Trophoblast cell (in vitro differentiated cells and primary cell): Measurements from ENCODE around the gene TNFSF11.

Experiments
- DNase-seq, 2 donors: peaks; one replicate each; pipeline ENCODE4 v3.0.0-alpha.2; 2016
- H2AFZ ChIP-seq: 2 replicates; pipeline ENCODE4 v1.6.1; 2013; ENCODE audit warnings: low read length, moderate library complexity, mild to moderate bottlenecking; ENCODE audit not compliant: insufficient read depth, poor library complexity
- H2AK5ac ChIP-seq: 2 replicates; pipeline ENCODE4 v1.6.1; 2013; ENCODE audit warnings: mild to moderate bottlenecking, low read length
- H2BK120ac ChIP-seq: 2 replicates; pipeline ENCODE4 v1.6.1; 2013; ENCODE audit warnings: low read length, mild to moderate bottlenecking, moderate library complexity; ENCODE audit not compliant: insufficient read depth, poor library complexity
- H2BK12ac ChIP-seq: 2 replicates; pipeline ENCODE4 v1.6.1; 2013; ENCODE audit warnings: mild to moderate bottlenecking, low read length, moderate library complexity
- H2BK5ac ChIP-seq: 2 replicates; pipeline ENCODE4 v1.6.1; 2013; ENCODE audit warnings: low read length, low read depth, moderate library complexity, mild to moderate bottlenecking; ENCODE audit not compliant: poor library complexity
- H3K14ac ChIP-seq: 2 replicates; pipeline ENCODE4 v1.6.1; 2013; ENCODE audit warnings: mild to moderate bottlenecking, low read length
- H3K18ac ChIP-seq: 2 replicates; pipeline ENCODE4 v1.6.1; 2013; ENCODE audit warnings: mild to moderate bottlenecking, low read length
- H3K23ac ChIP-seq: 2 replicates; pipeline ENCODE4 v1.6.1; 2013; ENCODE audit warnings: low read length
- H3K27ac ChIP-seq: 2 replicates; pipeline ENCODE4 v1.5.1; 2013; ENCODE audit warnings: low read depth, mild to moderate bottlenecking, inconsistent platforms, low read length, moderate library complexity
- H3K27me3 ChIP-seq: 2 replicates; pipeline ENCODE4 v1.6.1; 2013; ENCODE audit warnings: inconsistent platforms, mild to moderate bottlenecking, low read length, moderate library complexity; ENCODE audit not compliant: insufficient read depth
- H3K36me3 ChIP-seq, 2 experiments: 1 replicate in 1 of 2; 2 replicates in 1 of 2; pipeline ENCODE4 v1.6.1; 2013; ENCODE audit warnings: low read length in 2 of 2, mild to moderate bottlenecking in 2 of 2, moderate library complexity in 1 of 2; ENCODE audit not compliant: insufficient read depth in 2 of 2, control insufficient read depth in 1 of 2
- H3K4ac ChIP-seq: 2 replicates; pipeline ENCODE4 v1.6.1; 2013; ENCODE audit warnings: low read depth, mild to moderate bottlenecking, low read length, moderate library complexity
- H3K4me1 ChIP-seq, 2 experiments: 1 replicate in 1 of 2; 2 replicates in 1 of 2; pipeline ENCODE4 v1.6.1; 2013; ENCODE audit warnings: low read length in 2 of 2, mild to moderate bottlenecking in 2 of 2, moderate library complexity in 1 of 2; ENCODE audit not compliant: insufficient read depth in 2 of 2, control insufficient read depth in 1 of 2
- H3K4me2 ChIP-seq: 2 replicates; pipeline ENCODE4 v1.6.1; 2013; ENCODE audit warnings: inconsistent platforms, mild to moderate bottlenecking, low read length, moderate library complexity
- H3K4me3 ChIP-seq: 2 replicates; pipeline ENCODE4 v1.5.1; 2013; ENCODE audit warnings: mild to moderate bottlenecking, low read depth, low read length, inconsistent platforms
- H3K79me1 ChIP-seq: one replicate; pipeline ENCODE4 v1.6.1; 2013; ENCODE audit warnings: low read length
- H3K79me2 ChIP-seq: 2 replicates; pipeline ENCODE4 v1.6.1; 2013; ENCODE audit warnings: low read length, mild to moderate bottlenecking; ENCODE audit not compliant: control insufficient read depth, insufficient read depth, poor library complexity
- H3K9ac ChIP-seq: 2 replicates; pipeline ENCODE4 v1.6.1; 2013; ENCODE audit warnings: mild to moderate bottlenecking, low read length
- H3K9me3 ChIP-seq: 2 replicates; pipeline ENCODE4 v1.6.1; 2013; ENCODE audit warnings: low read depth, mild to moderate bottlenecking, control low read depth, inconsistent platforms, low read length; ENCODE audit not compliant: insufficient read depth
- H4K12ac ChIP-seq: 2 replicates; pipeline ENCODE4 v1.6.1; 2013; ENCODE audit warnings: low read depth, mild to moderate bottlenecking, low read length, moderate library complexity
- H4K8ac ChIP-seq: 2 replicates; pipeline ENCODE4 v1.6.1; 2013; ENCODE audit warnings: low read depth, mild to moderate bottlenecking, low read length, moderate library complexity
- H4K91ac ChIP-seq: one replicate; pipeline ENCODE4 v1.6.1; 2013; ENCODE audit warnings: low read depth, mild to moderate bottlenecking, low read length, moderate library complexity
- WGBS: extraction: QIAGEN DNeasy Blood & Tissue Kit; methylation state at CpG from one replicate; pipeline ENCODE4 v1.1.7; 2013; ENCODE audit warnings: missing lambda C conversion rate; ENCODE audit not compliant: insufficient read length, insufficient coverage; ENCODE audit errors: extremely low coverage; 5-methylcytosine and 5-hydroxymethylcytosine counted together

The TNFSF11 gene

DNA sequence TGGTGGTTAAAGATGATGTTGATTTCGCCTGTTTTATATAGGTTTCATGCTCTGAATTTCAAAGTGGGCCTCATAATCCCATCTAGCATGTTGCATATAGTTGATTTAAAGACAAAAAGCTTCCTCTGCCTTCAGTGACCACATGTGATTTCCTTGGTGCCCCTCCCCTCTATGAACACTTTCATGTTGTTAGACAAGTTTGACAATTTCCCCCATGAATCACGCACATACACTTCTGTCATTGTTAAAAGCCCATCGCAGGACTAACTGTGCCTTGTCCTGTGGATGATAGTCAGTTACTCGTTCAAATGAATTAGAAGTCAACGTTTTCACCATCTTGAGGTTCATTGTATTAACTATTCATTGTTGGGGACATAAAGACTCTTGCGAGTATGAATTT lies 6.7 kb downstream of the TNFSF11 start:
- no CpG with 5 or more reads among the region's 6 CpGs for WGBS
- no peak overlapping the region for H3K14ac ChIP-seq
- H3K4me1 ChIP-seq: no peaks in the 10 kb centered on the region
- DNase-seq: peak in 1 of 2 donors; percentile 10
- H2AK5ac ChIP-seq: no peak overlapping the region
- H4K12ac ChIP-seq: no peak overlapping the region
- H3K27me3 ChIP-seq: peaks cover 2% of the 10 kb centered on the region
- H2AFZ ChIP-seq: no peak overlapping the region
- no peak overlapping the region for H3K9ac ChIP-seq
- no peak overlapping the region for H4K91ac ChIP-seq
- H2BK12ac ChIP-seq: no peak overlapping the region
- H4K8ac ChIP-seq: no peak overlapping the region
- H3K4ac ChIP-seq: no peak overlapping the region
- H3K27ac ChIP-seq: no peak overlapping the region
- H3K9me3 ChIP-seq: no peaks in the 10 kb centered on the region
- H3K36me3 ChIP-seq: no peaks in the 10 kb centered on the region
- no peak overlapping the region for H2BK5ac ChIP-seq
- peaks cover 1% of the 10 kb centered on the region for H3K79me2 ChIP-seq
- H3K4me2 ChIP-seq: no peak overlapping the region
- no peaks in the 10 kb centered on the region for H3K79me1 ChIP-seq
- no peak overlapping the region for H3K18ac ChIP-seq
- H3K4me3 ChIP-seq: no peak overlapping the region
- H3K23ac ChIP-seq: no peak overlapping the region
- no peak overlapping the region for H2BK120ac ChIP-seq

DNA sequence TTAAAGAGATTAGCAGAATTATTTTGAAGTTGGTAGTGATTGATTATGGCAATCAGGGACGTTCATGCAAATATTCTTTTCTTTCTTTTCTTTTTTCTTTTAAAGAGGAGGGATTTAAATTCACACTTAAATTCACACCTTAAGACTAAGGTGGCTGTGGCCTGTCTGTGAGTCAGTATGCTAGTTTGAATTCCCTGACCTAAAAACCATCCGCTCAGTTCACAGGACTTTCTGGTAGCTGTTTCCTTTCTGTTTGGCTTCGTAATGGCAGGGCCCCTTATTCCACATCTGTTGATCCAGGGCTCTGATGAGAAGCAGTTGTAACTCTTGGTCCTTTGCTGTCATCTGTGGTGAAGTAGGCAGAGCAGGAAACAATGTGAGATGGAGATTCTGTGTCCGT lies 7.5 kb downstream of the TNFSF11 start:
- H4K91ac ChIP-seq: no peak overlapping the region
- no peak overlapping the region for H3K4me2 ChIP-seq
- H3K14ac ChIP-seq: no peak overlapping the region
- no peak overlapping the region for H2BK12ac ChIP-seq
- H3K23ac ChIP-seq: no peak overlapping the region
- H3K27ac ChIP-seq: no peak overlapping the region
- DNase-seq: no peak
- H2BK5ac ChIP-seq: no peak overlapping the region
- no peaks in the 10 kb centered on the region for H3K27me3 ChIP-seq
- no peak overlapping the region for H3K18ac ChIP-seq
- H3K4me3 ChIP-seq: no peak overlapping the region
- H3K4me1 ChIP-seq: no peaks in the 10 kb centered on the region
- no peak overlapping the region for H4K8ac ChIP-seq
- H3K79me1 ChIP-seq: no peaks in the 10 kb centered on the region
- no peaks in the 10 kb centered on the region for H3K36me3 ChIP-seq
- peaks cover 1% of the 10 kb centered on the region for H3K79me2 ChIP-seq
- no CpG with 5 or more reads among the region's 4 CpGs for WGBS
- no peak overlapping the region for H2AFZ ChIP-seq
- no peaks in the 10 kb centered on the region for H3K9me3 ChIP-seq
- no peak overlapping the region for H2AK5ac ChIP-seq
- no peak overlapping the region for H3K4ac ChIP-seq
- no peak overlapping the region for H3K9ac ChIP-seq
- no peak overlapping the region for H4K12ac ChIP-seq
- H2BK120ac ChIP-seq: no peak overlapping the region

DNA sequence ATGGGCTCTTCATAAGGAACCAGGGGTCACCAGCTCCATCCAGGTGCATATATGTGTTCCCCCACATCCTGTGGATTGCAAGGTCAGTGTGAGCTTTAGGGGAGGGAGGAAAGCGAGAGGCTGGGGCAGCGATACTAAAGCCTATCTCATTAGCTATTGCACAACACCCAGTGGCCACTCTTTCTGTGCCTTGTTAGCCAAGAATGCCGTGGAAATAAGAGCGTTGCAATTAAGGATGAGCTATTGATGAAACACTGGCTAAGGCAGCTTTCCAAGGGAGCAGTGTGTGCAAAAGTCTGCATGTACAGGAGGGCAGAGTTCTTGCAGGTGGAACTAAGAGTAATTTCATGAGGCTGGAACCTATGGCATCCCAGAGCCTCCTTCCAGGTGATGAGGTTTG lies 17.6 kb downstream of the TNFSF11 start:
- H4K8ac ChIP-seq: no peak overlapping the region
- H3K79me2 ChIP-seq: no peaks in the 10 kb centered on the region
- no peaks in the 10 kb centered on the region for H3K79me1 ChIP-seq
- no peaks in the 10 kb centered on the region for H3K9me3 ChIP-seq
- H3K27ac ChIP-seq: no peak overlapping the region
- no peak overlapping the region for H3K9ac ChIP-seq
- no peak overlapping the region for H2BK5ac ChIP-seq
- H3K4me2 ChIP-seq: no peak overlapping the region
- H3K27me3 ChIP-seq: no peaks in the 10 kb centered on the region
- no peaks in the 10 kb centered on the region for H3K4me1 ChIP-seq
- DNase-seq: no peak
- no peak overlapping the region for H2AK5ac ChIP-seq
- H3K14ac ChIP-seq: no peak overlapping the region
- H4K91ac ChIP-seq: no peak overlapping the region
- no peak overlapping the region for H2BK12ac ChIP-seq
- H3K4me3 ChIP-seq: no peak overlapping the region
- H3K23ac ChIP-seq: no peak overlapping the region
- WGBS: no CpG with 5 or more reads among the region's 4 CpGs
- H4K12ac ChIP-seq: no peak overlapping the region
- no peak overlapping the region for H3K4ac ChIP-seq
- H2AFZ ChIP-seq: no peak overlapping the region
- H3K36me3 ChIP-seq: no peaks in the 10 kb centered on the region
- no peak overlapping the region for H3K18ac ChIP-seq
- no peak overlapping the region for H2BK120ac ChIP-seq

DNA sequence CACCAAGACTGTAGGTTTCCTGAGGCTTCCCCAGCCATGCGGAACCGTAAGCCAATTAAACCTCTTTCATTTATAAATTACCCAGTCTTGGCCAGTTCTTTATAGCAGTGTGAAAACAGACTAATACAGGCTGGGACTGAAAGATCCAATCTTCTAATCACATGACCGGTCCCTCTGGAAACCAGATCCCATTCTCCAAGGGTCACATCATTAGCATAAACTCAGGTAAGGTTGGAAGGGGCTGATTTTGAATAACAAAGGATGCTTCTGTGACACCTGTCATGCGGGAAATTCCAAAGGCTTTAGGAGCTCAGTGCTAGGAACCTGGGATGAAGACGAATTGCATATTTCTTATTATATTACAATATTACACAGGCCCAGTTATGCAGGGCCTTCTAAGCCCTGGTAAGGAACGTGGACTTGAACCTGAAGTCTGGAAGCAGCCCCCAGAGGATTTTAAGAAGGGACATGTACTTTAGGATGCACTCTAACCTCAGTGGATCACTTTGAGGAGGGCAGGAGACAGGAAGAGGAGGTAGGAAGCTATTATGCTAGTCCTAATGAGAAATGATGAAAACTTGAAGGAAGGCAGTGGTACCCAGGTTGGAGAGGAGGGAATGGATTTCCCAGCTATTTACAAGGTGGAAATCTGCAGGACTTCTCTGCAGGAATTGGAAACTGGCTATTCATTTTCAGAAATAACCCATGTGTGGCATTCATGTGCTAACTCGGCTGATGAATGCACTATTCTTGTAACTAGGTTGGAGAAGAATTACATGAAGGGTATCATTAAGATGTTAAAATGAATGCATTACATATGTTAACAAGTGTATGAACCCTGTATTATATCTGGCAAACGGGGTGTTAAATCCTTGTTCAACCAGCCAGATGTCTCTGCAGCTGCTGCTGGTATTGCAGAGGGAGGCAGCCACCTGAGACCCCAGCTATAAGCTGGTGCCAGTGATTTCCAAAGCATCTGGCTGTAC lies 19.3 kb downstream of the TNFSF11 start:
- no peaks in the 10 kb centered on the region for H3K9me3 ChIP-seq
- H3K23ac ChIP-seq: no peak overlapping the region
- no peaks in the 10 kb centered on the region for H3K79me1 ChIP-seq
- H2AFZ ChIP-seq: no peak overlapping the region
- no peak overlapping the region for H4K12ac ChIP-seq
- no peak overlapping the region for H2AK5ac ChIP-seq
- H4K91ac ChIP-seq: no peak overlapping the region
- no peak overlapping the region for H4K8ac ChIP-seq
- no peaks in the 10 kb centered on the region for H3K36me3 ChIP-seq
- H3K18ac ChIP-seq: no peak overlapping the region
- no peak overlapping the region for H2BK120ac ChIP-seq
- H3K27ac ChIP-seq: no peak overlapping the region
- H3K4me2 ChIP-seq: no peak overlapping the region
- H3K14ac ChIP-seq: no peak overlapping the region
- no peaks in the 10 kb centered on the region for H3K27me3 ChIP-seq
- no peak overlapping the region for H2BK5ac ChIP-seq
- no peak overlapping the region for H3K4ac ChIP-seq
- H3K79me2 ChIP-seq: no peaks in the 10 kb centered on the region
- no peak overlapping the region for H3K4me3 ChIP-seq
- DNase-seq: no peak
- WGBS: no CpG with 5 or more reads among the region's 8 CpGs
- no peak overlapping the region for H2BK12ac ChIP-seq
- H3K9ac ChIP-seq: no peak overlapping the region
- H3K4me1 ChIP-seq: no peaks in the 10 kb centered on the region
